Suprapubic skin (tissue), 4 donors: ENCODE measurements around the gene BFSP1. TPM values are rescaled to one million over a fixed set of nuclear protein-coding genes. Genes with fewer than 3 reads are reported as not detected.

Experiments
- DNase-seq, 2 donors: peaks; one replicate each; pipeline ENCODE4 v3.0.0-alpha.2; 2019; ENCODE audit warnings: low spot score in 2 of 2
- H3K27ac ChIP-seq: fragments of 200-600 bp; sonication (generic); one replicate; pipeline ENCODE4 v1.5.1; 2019
- H3K27me3 ChIP-seq: fragments of 200-600 bp; sonication (generic); one replicate; pipeline ENCODE4 v1.5.1; 2019
- H3K36me3 ChIP-seq: fragments of 200-600 bp; sonication (generic); one replicate; pipeline ENCODE4 v1.5.1; 2019
- H3K4me1 ChIP-seq: fragments of 200-600 bp; sonication (generic); one replicate; pipeline ENCODE4 v1.5.1; 2019
- H3K4me3 ChIP-seq: fragments of 200-600 bp; sonication (generic); one replicate; pipeline ENCODE4 v1.5.1; 2019; ENCODE audit warnings: mild to moderate bottlenecking
- H3K9me3 ChIP-seq: fragments of 200-600 bp; sonication (generic); one replicate; pipeline ENCODE4 v1.5.1; 2019
- CTCF ChIP-seq, 2 donors: fragments of 200-600 bp in 1 of 2; fragments of 450-650 bp in 1 of 2; sonication (generic) in 1 of 2; IDR thresholded peaks; one replicate each; pipeline ENCODE4 v1.5.1; 2016 to 2019; ENCODE audit warnings: antibody characterized with exemption in 2 of 2, mild to moderate bottlenecking in 1 of 2, moderate library complexity in 1 of 2
- EP300 ChIP-seq: sonication (generic); formaldehyde crosslinking; IDR thresholded peaks from one replicate; pipeline ENCODE4 v1.6.1; 2017; ENCODE audit warnings: antibody characterized with exemption
- POLR2A ChIP-seq, 2 donors: fragments of 450-650 bp; IDR thresholded peaks; one replicate each; pipeline ENCODE4 v1.6.1; 2017; ENCODE audit warnings: antibody characterized with exemption in 2 of 2, mild to moderate bottlenecking in 2 of 2, moderate library complexity in 2 of 2
- POLR2AphosphoS5 ChIP-seq, 3 donors: sonication (generic); formaldehyde crosslinking; IDR thresholded peaks; one replicate each; pipeline ENCODE4 v1.6.1; 2017; ENCODE audit warnings: antibody characterized with exemption in 3 of 3
- WGBS: methylation state at CpG from one replicate; pipeline ENCODE4 v1.1.5; 2018; 5-methylcytosine and 5-hydroxymethylcytosine counted together
- total RNA-seq, 4 donors: library from RNA; depleted of rRNA; stranded (reverse); fragments of >200 nt; gene quantifications; one replicate each; pipeline ENCODE4 v1.1.0, GENCODE V29; 2016

Gene BFSP1
- total RNA-seq, 4 donors from 2014 or later = 0.85 to 1.7 (median 1.4) TPM

DNA sequence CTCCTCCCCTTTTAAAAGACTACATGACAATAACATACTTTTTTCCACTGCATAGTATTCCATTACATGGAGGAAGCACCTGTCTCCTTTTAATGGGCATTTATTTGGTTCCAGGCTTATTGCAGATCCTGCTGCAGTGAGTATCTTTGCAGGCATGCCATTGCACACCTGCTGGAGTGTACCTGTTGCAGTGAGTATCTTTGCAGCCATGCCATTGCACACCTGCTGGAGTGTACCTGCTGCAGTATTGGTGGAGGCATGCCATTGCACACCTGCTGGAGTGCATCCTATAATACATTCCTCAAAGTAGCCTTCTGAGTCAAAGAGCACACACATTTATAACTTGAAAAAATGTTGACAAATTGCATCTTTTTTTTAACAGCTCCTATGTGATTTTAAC is 1.6 kb downstream of the BFSP1 start:
- H3K27ac ChIP-seq = no peak overlapping the region
- no peak for DNase-seq
- peaks cover 19% of the 10 kb centered on the region for H3K4me1 ChIP-seq
- no peaks in the 10 kb centered on the region for H3K36me3 ChIP-seq
- no peaks in the 10 kb centered on the region for H3K27me3 ChIP-seq
- H3K4me3 ChIP-seq = no peak overlapping the region
- H3K9me3 ChIP-seq = no peaks in the 10 kb centered on the region
- TF ChIP-seq EP300 (no peak), POLR2A (IDR thresholded peaks at IDR 0.05) (no peak), POLR2AphosphoS5 (IDR thresholded peaks at IDR 0.05) (no peak), CTCF (IDR thresholded peaks at IDR 0.05) (no peak)

DNA sequence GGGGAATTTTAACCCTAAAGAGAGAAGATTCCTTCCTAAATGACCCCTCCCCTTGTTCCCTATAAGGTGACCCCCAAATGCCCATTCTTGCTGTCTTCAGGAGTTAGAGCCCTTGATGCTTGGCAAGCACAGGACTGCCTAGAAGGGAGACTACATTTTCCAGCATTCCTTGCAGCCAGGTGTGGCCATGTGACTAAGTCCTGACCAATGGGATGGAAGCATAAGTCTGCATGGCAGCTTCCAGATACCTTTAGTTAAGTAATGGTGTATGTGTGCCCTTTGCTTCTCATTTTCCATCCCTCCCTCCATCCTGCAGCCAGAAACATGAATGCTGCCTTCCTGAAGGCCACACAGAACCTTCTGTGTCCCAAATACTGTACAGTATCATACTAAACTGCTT is 5.5 kb downstream of the BFSP1 start:
- DNase-seq = no peak
- no peak overlapping the region for H3K4me3 ChIP-seq
- H3K9me3 ChIP-seq = no peaks in the 10 kb centered on the region
- no peak overlapping the region for H3K27ac ChIP-seq
- TF ChIP-seq CTCF (IDR thresholded peaks at IDR 0.05) = no peak
- TF ChIP-seq EP300 = no peak
- TF ChIP-seq POLR2A (IDR thresholded peaks at IDR 0.05) = no peak
- no peak for TF ChIP-seq POLR2AphosphoS5 (IDR thresholded peaks at IDR 0.05)
- H3K36me3 ChIP-seq = no peaks in the 10 kb centered on the region
- H3K27me3 ChIP-seq = no peaks in the 10 kb centered on the region
- peaks cover 5% of the 10 kb centered on the region for H3K4me1 ChIP-seq

GRCh38 chr20:17525132-17525531 is 6.0 kb downstream of the BFSP1 start:
- no peak for DNase-seq
- H3K4me1 ChIP-seq = peaks cover 3% of the 10 kb centered on the region
- 86% methylated on average over 5 of the region's 5 CpGs for WGBS
- no peaks in the 10 kb centered on the region for H3K27me3 ChIP-seq
- TF ChIP-seq CTCF (IDR thresholded peaks at IDR 0.05) (no peak), POLR2A (IDR thresholded peaks at IDR 0.05) (no peak), POLR2AphosphoS5 (IDR thresholded peaks at IDR 0.05) (no peak), EP300 (no peak)
- no peak overlapping the region for H3K4me3 ChIP-seq
- H3K36me3 ChIP-seq = no peaks in the 10 kb centered on the region
- no peak overlapping the region for H3K27ac ChIP-seq
- H3K9me3 ChIP-seq = no peaks in the 10 kb centered on the region

DNA sequence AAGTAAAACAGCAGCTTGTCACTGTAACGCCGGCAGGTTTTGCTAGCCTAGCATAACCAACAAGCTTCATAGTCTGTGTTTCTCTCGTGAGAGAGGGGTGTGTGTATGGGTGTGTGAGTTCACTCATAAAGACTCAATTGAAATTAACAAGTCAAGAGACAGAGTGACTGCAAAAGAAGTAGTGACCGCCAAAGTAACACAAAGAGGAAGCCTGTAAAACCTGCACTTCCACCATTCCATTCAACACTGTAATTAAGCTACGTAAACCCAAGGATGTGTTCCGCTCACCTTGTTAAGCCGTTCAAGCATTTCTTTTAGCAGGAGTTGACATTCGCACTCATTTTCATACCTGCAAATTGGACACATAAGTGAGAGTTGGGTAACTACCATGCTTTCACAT is 6.6 kb downstream of the BFSP1 start:
- Histone ChIP-seq H3K4me3 (no peak overlapping the region), H3K27ac (no peak overlapping the region), H3K9me3 (no peaks in the 10 kb centered on the region), H3K27me3 (no peaks in the 10 kb centered on the region), H3K4me1 (peaks cover 3% of the 10 kb centered on the region), H3K36me3 (no peaks in the 10 kb centered on the region)
- DNase-seq = no peak
- 80% methylated on average over 8 of the region's 8 CpGs for WGBS
- TF ChIP-seq EP300 = no peak
- TF ChIP-seq CTCF (IDR thresholded peaks at IDR 0.05) = no peak
- no peak for TF ChIP-seq POLR2AphosphoS5 (IDR thresholded peaks at IDR 0.05)
- no peak for TF ChIP-seq POLR2A (IDR thresholded peaks at IDR 0.05)

GRCh38 chr20:17523326-17523725 is 7.9 kb downstream of the BFSP1 start:
- Histone ChIP-seq H3K4me1 (peaks cover 3% of the 10 kb centered on the region), H3K36me3 (no peaks in the 10 kb centered on the region), H3K4me3 (no peak overlapping the region), H3K27ac (no peak overlapping the region), H3K27me3 (no peaks in the 10 kb centered on the region), H3K9me3 (no peaks in the 10 kb centered on the region)
- no peak for DNase-seq
- TF ChIP-seq CTCF (IDR thresholded peaks at IDR 0.05) (no peak), POLR2A (IDR thresholded peaks at IDR 0.05) (no peak), EP300 (no peak), POLR2AphosphoS5 (IDR thresholded peaks at IDR 0.05) (no peak)
- 76% methylated on average over 5 of the region's 5 CpGs for WGBS
